ENCODE results near the gene XBP1.

The XBP1 gene

DNA sequence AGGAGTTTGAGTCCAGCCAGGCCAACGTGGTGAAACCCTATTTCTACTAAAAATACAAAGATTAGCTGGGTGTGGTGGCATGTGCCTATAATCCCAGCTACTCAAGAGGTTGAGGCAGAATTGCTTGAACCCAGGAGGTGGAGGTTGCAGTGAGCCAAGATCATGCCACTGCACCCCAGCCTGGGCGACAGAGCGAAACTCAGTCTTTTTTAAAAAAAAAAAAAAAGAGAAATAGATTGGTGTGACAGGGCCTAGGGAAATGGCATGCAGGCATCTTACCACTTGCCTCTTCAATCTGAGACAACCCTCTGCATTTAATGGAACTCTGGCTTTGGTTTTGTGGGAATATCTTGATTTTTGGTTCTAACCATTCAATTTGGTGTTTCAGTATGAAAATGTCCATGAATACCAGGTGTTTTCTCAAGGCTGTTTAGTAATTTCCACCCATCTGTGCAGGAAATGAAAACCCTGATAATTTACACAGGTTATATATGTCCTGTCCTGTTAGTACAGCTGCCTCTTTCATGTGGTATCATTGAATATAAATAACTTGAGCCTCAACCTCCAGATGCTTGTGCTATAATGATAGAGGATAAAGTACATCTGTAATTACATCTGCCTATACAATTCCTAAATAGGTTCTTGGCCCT is 8.4 kb downstream of the XBP1 start:
- Histone ChIP-seq H3K27ac (no peak overlapping the region), H3K36me3 (replicated peaks) (peaks cover 39% of the 10 kb centered on the region), H3K27me3 (replicated peaks) (no peaks in the 10 kb centered on the region), H3K4me3 (ENCODE audit: low read depth, low read length) (no peak overlapping the region)
- TF ChIP-seq, protein P1, sequence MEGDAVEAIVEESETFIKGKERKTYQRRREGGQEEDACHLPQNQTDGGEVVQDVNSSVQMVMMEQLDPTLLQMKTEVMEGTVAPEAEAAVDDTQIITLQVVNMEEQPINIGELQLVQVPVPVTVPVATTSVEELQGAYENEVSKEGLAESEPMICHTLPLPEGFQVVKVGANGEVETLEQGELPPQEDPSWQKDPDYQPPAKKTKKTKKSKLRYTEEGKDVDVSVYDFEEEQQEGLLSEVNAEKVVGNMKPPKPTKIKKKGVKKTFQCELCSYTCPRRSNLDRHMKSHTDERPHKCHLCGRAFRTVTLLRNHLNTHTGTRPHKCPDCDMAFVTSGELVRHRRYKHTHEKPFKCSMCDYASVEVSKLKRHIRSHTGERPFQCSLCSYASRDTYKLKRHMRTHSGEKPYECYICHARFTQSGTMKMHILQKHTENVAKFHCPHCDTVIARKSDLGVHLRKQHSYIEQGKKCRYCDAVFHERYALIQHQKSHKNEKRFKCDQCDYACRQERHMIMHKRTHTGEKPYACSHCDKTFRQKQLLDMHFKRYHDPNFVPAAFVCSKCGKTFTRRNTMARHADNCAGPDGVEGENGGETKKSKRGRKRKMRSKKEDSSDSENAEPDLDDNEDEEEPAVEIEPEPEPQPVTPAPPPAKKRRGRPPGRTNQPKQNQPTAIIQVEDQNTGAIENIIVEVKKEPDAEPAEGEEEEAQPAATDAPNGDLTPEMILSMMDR (IDR thresholded peaks at IDR 0.05; ENCODE audit: low read depth, low read length, missing control alignments), result no peak
- in situ Hi-C loops (cut with HindIII; ENCODE audit: low pct_ligation_motif_present, low sequenced_read_pairs), result no loop called here
- DNase-seq, result no peak

DNA sequence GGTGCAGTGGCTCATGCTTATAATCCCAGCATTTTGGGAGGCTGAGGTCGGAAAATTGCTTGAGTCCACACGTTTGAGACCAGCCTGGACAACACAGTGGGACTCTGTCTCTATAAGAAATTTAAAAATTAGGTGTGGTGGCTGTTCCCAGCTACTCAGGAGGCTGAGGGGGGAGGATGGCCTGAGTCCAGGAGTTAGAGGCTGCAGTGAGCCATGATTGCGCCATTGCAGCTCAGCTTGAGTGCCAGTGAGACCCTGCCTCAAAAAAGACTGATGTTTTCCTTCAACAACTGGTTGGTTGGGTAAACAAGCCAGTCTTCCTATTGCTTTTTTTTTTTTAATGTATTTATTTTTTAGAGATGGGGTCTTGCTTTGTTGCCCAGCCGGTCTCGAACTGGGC is 9.2 kb downstream of the XBP1 start:
- Histone ChIP-seq H3K4me3 (ENCODE audit: low read depth, low read length) (no peak overlapping the region), H3K27me3 (replicated peaks) (no peaks in the 10 kb centered on the region), H3K36me3 (replicated peaks) (peaks cover 36% of the 10 kb centered on the region), H3K27ac (no peak overlapping the region)
- TF ChIP-seq, protein P1 (IDR thresholded peaks at IDR 0.05; ENCODE audit: low read depth, low read length, missing control alignments), result no peak
- no peak for DNase-seq
- in situ Hi-C loops (cut with HindIII; ENCODE audit: low pct_ligation_motif_present, low sequenced_read_pairs), result no loop called here

DNA sequence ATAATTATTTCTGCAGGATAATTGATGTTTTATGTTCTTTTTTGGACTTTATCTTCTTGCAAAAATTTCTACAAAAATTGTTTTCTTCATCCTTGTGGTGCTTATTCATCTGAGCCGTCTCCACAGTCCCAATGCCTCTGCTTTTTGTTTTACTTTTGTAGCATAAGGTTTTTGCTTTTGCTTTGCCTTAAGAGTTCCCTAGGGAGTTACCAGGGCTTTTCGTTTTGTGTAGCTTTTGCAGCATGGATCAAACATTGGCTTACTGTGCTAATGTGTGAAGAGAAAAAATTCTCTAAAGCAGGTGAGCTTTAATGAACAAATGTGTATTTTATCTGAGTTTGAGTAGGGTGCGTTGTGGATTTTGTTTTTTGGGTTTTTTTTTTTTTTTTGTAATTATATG is 11.8 kb downstream of the XBP1 start:
- in situ Hi-C loops (cut with HindIII; ENCODE audit: low pct_ligation_motif_present, low sequenced_read_pairs), result no loop called here
- no peak for DNase-seq
- Histone ChIP-seq H3K4me3 (ENCODE audit: low read depth, low read length) (no peak overlapping the region), H3K27ac (no peak overlapping the region), H3K36me3 (replicated peaks) (peaks cover 33% of the 10 kb centered on the region), H3K27me3 (replicated peaks) (no peaks in the 10 kb centered on the region)
- TF ChIP-seq, protein P1 (IDR thresholded peaks at IDR 0.05; ENCODE audit: low read depth, low read length, missing control alignments), result no peak

DNA sequence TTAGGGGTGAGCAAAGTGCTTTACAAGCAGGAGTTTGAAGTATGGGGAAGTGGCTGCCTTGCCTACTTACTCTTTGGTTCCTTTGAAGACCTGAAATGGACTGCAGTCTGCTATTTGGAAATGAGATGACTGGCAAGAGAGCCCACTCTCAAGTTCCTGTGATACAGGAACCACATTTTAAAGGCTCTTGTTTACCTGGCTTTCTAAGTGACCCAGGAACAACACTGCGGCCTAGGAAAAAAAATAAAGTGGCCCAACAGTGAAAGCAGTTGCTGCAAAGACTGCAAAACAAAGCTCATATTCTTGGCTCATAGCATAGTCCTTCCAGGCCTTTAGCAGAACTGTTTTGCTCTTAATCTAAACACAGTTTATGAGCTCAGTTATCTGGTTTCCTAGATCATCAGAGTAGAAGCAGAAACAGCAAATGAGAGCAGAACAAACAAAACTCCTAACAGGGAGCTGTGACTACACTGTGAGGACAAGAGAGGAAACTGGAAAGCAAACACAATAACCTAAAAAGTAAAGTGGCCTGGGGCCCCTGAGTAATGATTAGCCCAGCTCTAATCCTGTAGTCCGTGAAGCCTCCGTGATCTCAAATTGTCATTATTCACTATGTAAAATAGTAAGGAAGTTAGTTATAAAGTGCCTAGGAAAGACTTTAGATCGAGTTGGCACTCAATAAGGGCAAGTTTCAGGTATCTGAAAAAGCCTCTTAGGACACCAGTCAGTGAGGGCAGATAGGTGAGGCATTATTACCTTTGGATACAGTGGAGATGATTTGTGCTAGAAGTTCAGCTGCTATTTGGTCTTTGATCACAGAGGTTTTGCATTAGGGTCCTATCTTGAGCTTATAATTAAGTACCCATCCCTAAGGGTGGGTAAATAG is 16.3 kb downstream of the XBP1 start:
- TF ChIP-seq, protein P1 (IDR thresholded peaks at IDR 0.05; ENCODE audit: low read depth, low read length, missing control alignments), result no peak
- in situ Hi-C loops (cut with HindIII; ENCODE audit: low pct_ligation_motif_present, low sequenced_read_pairs), result no loop called here
- DNase-seq, result no peak
- H3K27me3 ChIP-seq (replicated peaks), result no peaks in the 10 kb centered on the region
- no peak overlapping the region for H3K4me3 ChIP-seq (ENCODE audit: low read depth, low read length)
- H3K27ac ChIP-seq, result no peak overlapping the region
- H3K36me3 ChIP-seq (replicated peaks), result peaks cover 51% of the 10 kb centered on the region

DNA sequence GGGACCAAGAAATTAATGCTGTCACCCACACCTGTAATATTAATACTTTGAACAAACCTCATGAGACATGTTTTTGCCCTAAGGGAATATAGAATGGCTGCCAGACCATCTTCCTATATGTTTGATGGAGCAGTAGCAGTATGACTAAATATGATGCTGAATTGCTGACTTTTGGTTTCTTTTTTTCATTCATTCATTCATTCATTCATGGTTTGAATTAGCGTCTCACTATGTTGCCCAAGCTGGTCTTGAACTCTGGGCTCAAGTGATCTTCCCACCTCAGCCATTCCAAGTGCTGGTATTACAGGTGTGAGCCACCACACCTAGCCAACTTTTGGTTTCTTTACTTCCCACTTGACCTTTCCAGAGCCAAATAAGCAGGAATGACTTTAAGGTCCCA is 20.1 kb downstream of the XBP1 start:
- Histone ChIP-seq H3K36me3 (replicated peaks) (peaks cover 39% of the 10 kb centered on the region), H3K4me3 (ENCODE audit: low read depth, low read length) (no peak overlapping the region), H3K27me3 (replicated peaks) (no peaks in the 10 kb centered on the region), H3K27ac (no peak overlapping the region)
- TF ChIP-seq, protein P1 (IDR thresholded peaks at IDR 0.05; ENCODE audit: low read depth, low read length, missing control alignments), result no peak
- in situ Hi-C loops (cut with HindIII; ENCODE audit: low pct_ligation_motif_present, low sequenced_read_pairs), result no loop called here
- no peak for DNase-seq

All from brain microvascular endothelial cell (primary cell).